Stimulated activated CD4-positive, alpha-beta T cell treated with anti-CD3 and anti-CD28 coated beads, Interleukin-15, amount 100 ng/mL, for 48 hours (primary cell): ENCODE measurements around the gene SIGLEC1.

Source experiments
- DNase-seq, 2 donors: peaks; one replicate each; pipeline ENCODE4 v3.0.0-alpha.2; 2020; ENCODE audit warnings: low read depth in 2 of 2

The SIGLEC1 gene

GRCh38 chr20:3728876-3729275 lies 16.5 kb upstream of the SIGLEC1 start:
- no peak for DNase-seq

- DNase-seq: no peak
These were observed 16.0 kb upstream of the SIGLEC1 start for GRCh38 chr20:3728354-3728753.

- DNase-seq: no peak
These were observed 15.1 kb upstream of the SIGLEC1 start for GRCh38 chr20:3727401-3728021.

- no peak for DNase-seq
These were observed 12.0 kb upstream of the SIGLEC1 start for GRCh38 chr20:3724356-3724755.

GRCh38 chr20:3723284-3723683 lies 10.9 kb upstream of the SIGLEC1 start:
- no peak for DNase-seq

GRCh38 chr20:3721912-3722311 lies 9.5 kb upstream of the SIGLEC1 start:
- DNase-seq: no peak

GRCh38 chr20:3720626-3721025 lies 8.2 kb upstream of the SIGLEC1 start:
- DNase-seq: no peak

GRCh38 chr20:3720068-3720467 lies 7.7 kb upstream of the SIGLEC1 start:
- DNase-seq: no peak

GRCh38 chr20:3719046-3719445 lies 6.6 kb upstream of the SIGLEC1 start:
- no peak for DNase-seq

- peak in 1 of 2 donors; percentile 11 for DNase-seq
These were observed 3.9 kb upstream of the SIGLEC1 start for GRCh38 chr20:3716195-3716834.

- DNase-seq: no peak
These were observed 1.7 kb upstream of the SIGLEC1 start for GRCh38 chr20:3714092-3714491.

GRCh38 chr20:3711484-3711941 lies 887 bp downstream of the SIGLEC1 start:
- DNase-seq: no peak

GRCh38 chr20:3710703-3711483 lies 1.5 kb downstream of the SIGLEC1 start:
- DNase-seq: peak; percentile 43 to 66

- DNase-seq: no peak
These were observed 2.4 kb downstream of the SIGLEC1 start for GRCh38 chr20:3710011-3710466.

- no peak for DNase-seq
These were observed 4.9 kb downstream of the SIGLEC1 start for GRCh38 chr20:3707508-3707899.

- no peak for DNase-seq
These were observed 5.5 kb downstream of the SIGLEC1 start for GRCh38 chr20:3706774-3707507.

GRCh38 chr20:3705970-3706739 lies 6.2 kb downstream of the SIGLEC1 start:
- DNase-seq: no peak

GRCh38 chr20:3705491-3705969 lies 6.9 kb downstream of the SIGLEC1 start:
- DNase-seq: no peak

- DNase-seq: no peak
These were observed 8.3 kb downstream of the SIGLEC1 start for GRCh38 chr20:3704087-3704486.

GRCh38 chr20:3702611-3703391 lies 9.6 kb downstream of the SIGLEC1 start:
- no peak for DNase-seq
